HG03097 (cell line): ENCODE data around the gene DUSP9.
"Not testable (repeated sequence)": the region's sequence is repeated elsewhere in the genome, so short reads cannot be mapped to it uniquely, and the experiment has no call there.

Experiments used
- ATAC-seq: cut with Tn5 transposase; IDR thresholded peaks from one replicate; pipeline ENCODE4 v1.9.1; 2021; ENCODE audit not compliant: unreplicated experiment, low FRiP score

The DUSP9 gene

DNA sequence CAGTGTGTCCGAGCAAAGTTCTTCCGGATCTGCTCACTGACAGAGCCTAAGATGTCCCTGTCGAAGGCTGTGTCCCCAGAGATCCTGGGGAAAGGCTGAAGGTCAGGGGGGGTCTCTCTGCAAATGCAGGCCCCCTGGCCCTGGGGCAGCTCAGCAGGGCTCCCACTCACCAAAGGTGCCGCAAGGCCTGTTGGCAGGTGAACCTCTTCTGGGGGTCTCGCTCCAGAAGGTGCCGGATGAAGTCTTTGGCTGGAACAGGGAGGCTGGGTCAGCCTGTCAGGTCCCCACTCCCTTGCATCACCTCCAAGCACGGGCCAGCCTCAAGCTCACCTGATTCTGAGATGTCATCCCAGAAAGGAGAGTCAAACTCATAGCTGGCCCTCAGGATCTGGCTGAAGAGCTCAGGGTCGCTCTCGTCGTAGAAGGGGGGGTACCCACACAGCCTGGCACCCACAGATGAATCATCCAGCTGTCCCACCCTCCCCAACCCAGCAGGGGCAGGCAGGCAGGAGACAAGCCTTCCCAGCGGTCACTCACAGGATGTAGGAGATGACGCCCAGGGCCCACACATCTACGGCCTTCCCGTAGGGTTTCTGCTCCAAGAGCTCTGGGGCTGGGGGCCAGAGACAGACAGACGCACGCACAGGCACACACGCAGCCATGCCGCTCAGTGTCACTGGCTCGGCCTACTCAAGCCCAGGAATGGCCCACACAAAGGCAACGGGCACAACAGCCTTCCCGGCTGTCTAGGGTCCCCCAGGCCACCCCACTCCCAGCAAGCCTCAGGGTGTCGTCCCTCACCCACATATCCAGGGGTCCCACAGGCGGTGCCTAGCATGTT lies 24.0 kb downstream of the DUSP9 start:
- no peak for ATAC-seq

DNA sequence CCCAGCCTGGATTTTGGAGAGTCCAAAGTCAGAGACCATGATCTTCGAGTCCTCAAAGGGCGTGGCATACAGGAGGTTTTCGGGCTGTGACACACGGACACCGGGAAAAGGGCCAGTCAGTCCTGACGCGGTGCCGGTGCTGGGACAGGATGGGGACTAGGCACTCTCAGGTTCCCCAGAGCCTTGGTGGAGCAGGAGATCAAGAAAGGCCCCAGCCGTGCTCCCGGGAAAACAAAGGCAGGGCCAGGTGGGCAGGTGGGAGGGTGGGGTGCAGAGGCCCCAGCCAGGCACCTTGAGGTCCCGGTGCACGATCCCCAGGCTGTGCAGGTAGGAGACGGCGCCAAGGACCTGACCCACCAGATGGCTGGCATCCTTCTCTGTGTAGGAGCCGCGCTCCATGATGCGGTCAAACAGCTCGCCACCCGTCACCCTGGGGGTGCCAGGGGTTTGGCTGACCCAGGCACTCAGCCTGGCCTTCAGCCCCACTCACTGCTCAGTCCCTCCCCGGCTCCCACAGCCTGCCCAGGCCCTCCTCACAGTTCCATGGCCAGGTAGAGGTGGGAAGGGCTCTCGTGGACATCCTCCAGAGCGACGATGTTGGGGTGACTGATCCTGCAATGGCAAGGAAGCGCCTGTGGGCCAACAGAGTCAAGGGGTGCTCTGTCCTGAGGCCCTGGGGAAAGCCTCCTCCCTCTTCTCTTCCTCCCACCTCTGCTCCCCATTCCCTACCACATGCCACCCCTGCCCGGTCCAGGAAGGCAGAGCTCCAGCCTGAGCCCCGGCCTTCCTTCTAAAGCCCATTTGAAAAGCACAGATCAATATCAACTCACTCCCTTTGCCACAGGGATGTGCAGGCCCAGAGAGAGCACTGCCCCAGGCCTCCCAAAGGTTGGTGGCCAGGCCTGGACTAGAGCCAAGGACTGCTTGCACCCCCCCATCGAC lies 24.9 kb downstream of the DUSP9 start:
- no peak for ATAC-seq

DNA sequence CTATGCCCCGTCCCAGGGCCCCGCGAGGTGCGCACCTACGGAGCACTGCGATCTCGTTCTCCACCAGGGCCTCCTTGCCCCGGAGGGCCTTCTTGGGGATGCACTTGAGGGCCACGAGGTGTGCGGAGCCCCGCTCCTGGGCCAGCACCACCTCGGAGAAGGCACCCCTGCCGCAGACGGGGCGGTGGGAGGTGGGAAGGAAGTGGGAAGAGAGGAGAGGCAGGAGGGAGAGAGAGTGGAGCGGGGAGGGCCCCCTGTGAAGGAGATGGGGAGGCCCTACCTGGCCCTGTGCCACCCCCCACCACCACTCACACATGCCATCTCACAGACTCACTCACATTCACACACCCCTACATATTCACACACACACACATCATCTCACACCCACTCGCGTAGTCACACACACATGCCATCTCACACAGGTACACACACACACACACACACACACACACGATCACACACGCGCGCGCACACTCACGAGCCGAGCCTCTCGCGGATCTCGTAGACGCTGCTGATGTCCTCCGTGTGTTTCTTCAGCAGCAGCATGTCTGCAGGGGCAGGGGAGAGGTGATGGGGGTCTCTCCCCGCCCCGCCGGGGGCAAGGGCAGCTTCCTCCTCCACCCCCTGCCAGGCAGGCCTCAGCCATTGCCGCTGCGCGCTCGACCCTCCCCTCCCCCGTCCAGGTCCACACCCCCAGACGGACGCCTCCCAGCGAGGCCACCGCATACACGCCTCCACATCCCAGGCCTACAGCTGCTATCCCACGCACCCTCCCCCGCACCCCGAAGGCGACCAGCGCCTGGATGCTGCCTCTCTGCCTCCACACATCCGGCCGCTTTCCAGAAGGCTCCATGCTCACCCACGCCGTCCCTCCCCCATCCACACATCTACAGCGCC lies 25.8 kb downstream of the DUSP9 start:
- no peak for ATAC-seq

DNA sequence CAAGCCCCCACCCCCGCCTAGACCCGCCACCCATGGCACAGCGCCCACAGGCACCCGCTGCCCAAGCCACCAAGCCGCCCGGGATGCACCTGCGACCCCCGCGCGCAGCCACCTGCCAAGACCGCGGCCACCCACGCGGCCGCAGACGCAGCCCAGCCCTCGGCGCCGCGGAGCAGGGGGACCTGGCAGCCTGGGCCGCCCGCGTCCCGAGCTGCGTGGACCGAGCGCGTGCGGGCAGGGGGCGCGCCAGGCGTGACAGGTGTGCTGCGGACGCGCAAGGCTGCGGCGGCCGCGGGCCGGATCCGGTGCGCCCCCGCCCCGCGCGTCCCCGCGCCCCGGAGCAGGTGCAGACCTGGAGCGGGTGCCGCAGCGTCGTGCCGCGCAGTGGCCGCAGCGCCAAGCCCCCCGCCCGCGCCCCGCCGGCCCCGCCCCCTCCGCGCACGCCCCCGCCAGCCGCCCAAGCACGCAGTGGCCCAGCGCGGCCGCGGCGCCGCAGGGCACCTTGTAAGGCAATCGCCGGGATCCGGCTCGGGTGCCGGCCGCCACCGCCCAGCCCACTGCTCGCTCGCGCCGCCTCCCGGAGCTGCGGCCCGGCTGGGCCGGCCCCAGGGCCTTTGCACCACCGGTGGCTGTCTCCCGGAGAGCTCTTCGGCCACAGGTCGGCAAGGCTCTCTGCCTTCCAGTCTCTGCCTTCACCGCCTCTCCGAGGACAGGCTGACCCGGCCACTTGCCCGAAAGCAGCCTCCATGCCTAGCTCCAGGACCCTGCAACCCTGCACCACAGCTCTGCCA lies 26.6 kb downstream of the DUSP9 start, which contains the start of gene PNCK:
Gene PNCK, minus strand, starts transcription at position 386 of the 791 bp plus-strand sequence. CDS start 737 bp downstream, outside the sequence.
- ATAC-seq: no peak

DNA sequence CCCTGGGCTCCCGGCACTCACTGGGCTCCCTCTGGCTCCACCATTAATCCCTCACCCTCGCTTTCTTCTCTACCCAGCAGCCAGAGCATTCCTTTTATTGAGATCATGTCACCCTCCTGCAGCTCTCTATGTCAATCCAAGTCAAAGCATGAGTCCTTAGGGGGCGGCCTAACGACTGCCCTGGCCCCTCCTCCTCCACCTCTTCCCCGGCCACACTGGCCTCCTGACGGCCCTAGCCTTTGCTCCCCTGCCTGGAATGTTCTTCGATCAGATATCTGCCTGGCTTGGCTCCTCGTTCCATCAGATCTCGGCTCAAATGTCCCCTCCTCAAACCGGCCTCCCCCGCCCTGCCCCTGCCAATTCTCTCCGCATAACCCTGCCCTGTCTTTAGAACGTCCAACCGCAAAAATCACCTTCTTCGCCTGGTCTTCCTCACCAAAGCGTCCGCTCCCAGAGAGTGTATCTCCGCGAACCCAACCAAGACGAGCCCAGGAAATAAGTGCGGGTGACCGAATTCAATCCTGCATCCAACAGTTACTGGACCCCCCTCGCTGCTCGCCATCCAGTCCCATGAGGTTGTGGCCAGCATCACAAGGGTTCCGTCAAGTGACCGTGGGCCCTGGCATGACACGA lies 27.3 kb downstream of the DUSP9 start:
- ATAC-seq: no peak

DNA sequence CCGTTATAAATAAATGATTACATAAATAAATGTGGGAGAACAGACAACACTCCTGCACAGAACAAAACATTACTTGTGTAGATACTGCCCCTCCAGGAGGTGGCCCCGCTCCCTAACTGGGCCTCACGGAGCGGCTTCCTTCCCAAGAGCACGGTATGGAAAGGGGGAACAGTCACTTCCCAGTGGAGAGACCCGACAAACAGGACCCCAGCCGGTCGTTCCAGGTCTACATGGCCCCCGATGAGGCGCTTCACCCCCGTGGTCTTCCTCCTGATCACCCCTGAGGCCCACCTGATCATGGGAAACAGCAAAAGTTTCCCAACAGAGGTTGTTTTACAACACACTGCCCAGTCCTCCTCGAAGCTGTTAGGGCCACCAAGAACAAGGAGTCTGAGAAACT lies 34.2 kb downstream of the DUSP9 start:
- no peak for ATAC-seq

DNA sequence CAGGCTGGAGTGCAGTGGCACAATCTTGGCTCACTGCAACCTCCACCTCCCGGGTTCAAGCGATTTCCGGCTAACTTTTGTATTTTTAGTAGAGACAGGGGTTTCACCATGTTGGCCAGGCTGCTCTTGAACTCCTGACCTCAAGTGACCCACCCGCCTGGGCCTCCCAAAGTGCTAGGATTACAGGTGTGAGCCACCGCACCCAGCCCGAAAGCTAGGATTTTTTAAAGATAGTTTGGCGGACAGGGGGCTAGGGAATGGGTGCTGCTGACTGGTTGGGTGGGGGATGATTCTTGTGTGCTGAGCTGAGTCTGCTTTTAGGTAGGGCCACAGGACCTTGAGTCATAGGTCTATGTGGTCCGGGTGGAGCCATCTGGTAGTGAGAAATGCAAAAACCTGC lies 36.5 kb downstream of the DUSP9 start:
- not testable (repeated sequence) for ATAC-seq

DNA sequence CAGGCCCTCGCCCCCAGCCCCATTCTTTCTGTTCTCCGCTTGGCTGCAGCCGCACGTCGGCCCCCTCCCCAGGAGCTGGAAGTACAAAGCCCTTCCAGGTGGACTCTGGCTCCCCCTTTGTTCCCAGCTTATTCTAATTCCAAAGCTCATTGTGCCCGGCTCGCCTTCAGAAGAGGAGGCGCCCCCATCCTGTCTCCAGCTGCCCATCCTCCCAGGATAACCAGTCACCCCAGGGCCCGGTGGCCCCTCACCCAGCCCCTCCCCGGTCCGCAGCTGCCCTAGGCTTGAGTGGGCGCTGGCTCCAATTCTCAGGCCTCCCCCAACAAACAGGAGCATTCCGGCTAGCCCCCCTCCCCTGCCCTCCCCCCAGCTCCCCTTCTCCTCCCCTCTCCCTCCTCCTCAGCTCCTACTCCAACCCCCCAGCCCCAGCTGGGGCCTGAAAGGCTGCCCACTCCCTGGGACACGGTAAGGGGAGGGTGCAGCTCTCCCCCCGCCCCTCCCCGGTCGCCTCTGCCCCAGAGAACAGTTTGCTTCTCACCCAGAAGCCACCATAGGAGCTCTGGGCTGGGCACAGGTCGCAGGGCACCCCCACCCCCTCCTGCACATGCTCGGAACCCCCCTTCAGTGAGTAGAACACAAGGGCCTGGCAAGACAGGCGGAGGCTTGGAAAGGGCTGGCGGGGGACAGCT lies 37.6 kb downstream of the DUSP9 start:
- ATAC-seq: no peak

DNA sequence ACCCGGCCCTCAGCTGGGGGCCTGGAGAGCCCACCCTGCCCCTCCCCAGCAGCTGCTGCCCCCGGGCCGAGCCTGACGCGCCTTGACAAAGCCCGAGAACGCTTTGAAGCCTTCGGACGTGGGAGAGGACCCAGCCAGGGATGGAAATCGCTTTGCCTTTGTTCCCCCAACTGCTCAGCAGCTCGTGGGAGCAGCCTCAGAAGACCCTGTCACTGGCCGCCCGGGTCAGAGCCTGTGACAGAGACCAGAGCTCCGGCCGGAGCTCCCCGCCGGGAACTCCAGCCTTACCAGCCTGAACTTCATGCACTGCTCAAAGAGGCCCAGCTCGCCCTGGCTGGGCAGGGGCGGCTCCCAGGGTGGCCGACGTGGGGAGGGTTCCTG lies 38.1 kb downstream of the DUSP9 start:
- no peak for ATAC-seq

DNA sequence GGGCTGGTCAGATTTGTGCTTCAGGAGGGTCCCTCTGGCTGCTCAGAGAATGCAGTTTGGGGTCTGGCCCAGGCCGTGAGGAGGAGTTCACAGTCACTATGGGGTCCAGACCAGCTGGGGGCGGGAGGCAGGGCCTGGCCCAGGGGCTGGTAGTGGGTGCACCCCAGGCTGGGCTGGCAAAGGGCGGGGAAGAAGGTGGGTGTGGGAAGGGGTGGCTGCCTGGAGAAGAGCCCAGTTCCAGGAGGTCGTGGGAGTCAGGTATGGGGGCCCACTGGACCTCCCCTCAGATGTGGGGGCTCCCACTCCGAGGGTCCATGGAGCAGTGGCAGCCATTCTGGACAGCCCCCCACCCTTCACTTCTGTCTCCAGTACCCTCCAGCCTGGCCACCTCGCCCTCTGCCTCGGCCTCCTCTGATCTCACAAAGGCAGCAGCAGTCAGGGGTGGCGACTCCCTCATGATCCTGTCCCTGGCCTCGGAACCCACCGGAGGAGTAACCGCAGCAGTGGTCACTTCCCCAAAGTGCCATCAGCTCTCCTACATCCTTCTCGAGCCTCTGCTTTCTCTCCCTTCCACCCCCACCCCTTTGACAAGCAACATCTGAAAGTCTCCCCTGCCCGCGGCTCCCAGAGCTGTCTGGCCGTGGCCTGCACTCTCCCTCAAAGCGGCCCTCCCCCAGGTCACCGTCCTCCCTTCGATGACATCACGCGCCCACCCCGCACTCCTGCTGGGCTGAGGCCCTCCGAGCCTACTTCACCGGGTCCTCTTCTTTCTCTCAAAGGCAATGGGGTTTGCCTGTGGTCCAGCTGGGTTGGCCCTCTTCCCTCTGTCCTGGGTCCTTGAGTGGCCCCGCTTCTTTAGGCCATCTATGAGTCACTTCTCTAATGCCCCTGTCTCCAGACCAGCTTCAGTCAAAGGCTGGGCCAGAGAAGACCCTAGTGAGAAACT lies 39.0 kb downstream of the DUSP9 start:
- no peak for ATAC-seq

DNA sequence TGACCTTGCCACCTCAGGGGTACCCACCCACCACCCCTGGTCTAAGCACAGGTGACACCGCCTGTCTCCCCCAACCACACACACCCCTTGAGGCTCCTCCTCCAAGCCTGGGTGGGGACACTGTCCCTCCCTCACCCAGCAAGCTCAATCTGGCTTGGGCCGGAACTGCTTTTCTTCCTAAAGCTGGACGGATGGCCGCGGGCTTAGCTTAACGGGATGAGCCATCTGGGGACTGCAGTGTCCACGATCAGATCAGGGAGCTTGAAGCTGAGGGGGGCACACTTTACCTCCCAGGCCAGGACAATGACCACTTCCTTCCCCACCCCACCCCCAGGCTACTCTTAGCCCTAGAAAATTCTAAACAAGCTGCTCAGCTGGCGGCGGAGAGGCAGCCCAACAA lies 39.7 kb downstream of the DUSP9 start:
- no peak for ATAC-seq

DNA sequence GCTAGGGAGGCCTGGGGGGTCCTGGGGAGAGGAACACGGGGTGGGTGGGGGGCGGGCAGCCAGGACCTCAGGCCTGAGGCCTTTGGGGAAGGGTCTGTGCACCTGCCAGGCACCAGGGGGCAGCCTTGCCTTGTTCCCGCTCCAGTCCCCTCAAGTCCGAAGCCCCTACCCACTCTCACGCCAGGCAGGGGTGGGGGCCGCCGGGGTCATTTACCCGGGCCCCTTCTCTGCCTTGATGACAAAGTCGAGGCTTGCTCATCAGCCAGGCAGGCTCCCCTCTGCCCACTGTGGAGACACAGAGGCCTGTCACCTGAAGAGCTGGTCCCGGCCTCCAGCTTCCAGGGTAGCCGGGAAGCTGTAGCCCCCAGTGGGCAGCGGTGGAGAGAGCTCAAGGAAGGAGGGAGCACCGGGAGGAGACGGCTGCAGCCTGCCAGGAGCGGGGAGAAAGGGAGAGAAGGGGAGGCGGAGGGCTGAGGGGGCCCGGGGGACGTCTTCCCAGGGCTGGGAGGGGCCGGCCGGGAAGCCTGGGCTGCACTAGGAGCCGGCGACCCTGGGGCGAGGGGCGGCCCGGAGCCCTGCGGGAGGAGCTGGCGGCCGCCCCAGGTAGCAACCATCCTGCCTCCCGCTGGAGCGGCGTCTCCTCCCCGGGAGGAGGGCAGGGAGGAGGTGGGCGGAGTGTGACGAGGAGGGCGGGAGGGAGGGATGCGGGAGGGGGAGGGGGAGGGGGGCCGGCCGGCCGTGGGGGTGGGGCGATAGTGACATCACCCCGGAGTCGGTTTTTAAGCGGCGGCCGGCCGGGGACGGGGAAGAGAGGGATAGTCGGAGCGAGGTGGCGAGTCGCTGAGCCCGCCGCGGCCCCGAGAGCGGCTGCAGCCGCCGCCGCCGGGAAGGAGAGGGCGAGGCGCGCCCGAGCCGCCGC lies 40.4 kb downstream of the DUSP9 start, which contains the start of gene SLC6A8:
Gene SLC6A8, plus strand, starts transcription at position 806 of the 919 bp plus-strand sequence. CDS start 649 bp downstream, outside the sequence.
- ATAC-seq: no peak

DNA sequence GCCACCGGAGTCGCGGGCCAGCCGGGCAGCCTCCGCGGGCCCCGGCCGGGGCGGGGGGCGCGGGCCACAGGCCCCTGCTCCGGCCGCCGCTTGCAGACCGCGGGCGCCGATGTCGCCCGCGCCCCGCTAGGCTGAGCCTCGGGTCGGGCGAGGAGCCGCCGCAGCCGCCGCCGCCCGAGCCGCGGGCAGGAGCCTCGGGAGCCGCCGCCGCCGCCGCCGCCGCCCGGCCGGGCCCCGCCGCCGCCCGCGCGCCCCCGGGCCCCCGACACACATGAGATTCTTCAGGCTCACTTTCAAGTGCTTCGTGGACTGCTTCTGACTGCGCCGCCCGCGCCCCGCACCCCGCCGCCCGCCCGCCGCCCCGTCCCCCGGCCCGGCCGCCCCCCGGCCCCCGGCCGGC lies 41.1 kb downstream of the DUSP9 start:
- no peak for ATAC-seq

DNA sequence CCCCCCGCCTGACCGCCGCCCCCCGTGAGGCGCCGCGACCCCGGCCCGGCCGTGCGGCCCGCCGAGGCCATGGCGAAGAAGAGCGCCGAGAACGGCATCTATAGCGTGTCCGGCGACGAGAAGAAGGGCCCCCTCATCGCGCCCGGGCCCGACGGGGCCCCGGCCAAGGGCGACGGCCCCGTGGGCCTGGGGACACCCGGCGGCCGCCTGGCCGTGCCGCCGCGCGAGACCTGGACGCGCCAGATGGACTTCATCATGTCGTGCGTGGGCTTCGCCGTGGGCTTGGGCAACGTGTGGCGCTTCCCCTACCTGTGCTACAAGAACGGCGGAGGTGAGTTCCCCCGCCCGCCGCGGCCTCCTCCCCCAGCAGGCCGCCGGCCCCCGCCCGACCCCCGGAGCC lies 41.5 kb downstream of the DUSP9 start:
- no peak for ATAC-seq

DNA sequence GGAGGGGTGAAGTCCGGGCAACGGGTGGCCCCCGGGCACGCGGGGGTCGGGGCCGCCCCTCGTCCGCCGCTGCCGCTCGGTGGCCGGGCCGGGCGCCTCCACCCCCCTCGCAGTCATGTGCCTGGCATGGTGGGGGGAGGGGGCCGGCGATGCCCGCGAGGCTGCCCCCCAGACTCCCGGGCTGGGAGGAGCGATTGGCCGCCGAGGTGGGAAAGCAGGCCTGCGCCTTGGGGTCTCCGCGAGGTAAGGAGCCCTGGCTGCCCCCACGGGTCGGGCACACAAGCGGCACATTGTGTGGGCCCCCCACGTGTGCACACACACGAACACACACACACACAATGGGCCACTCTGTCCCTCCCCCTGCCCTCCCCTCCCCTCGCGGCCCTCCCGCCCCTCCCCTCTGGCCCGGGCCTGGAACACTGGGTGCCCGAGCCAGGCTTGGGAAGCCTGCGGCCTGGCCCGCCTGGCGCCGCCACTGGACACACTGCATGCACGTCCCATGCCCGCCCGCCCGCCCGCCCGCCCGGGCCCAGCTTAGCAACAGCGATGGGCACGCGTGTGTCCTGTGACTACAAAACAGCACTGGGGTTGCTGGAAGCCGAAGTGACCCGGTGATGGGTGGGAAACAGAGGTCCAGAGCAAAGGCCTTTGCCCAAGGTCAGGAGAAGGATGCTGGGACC lies 42.0 kb downstream of the DUSP9 start:
- ATAC-seq: no peak
